OCI-LY3 (cell line): ENCODE results near the gene SLC37A1.

ENCODE experiments used
- H2AFZ ChIP-seq: fragments of 200-600, 300-600 bp; shearing (Covaris generic); 2 replicates; pipeline ENCODE4 v1.6.0; 2014; ENCODE audit warnings: antibody characterized with exemption, low read depth, low read length
- H3K27ac ChIP-seq: fragments of 200-600, 300-600 bp; sonication (generic); 2 replicates; pipeline ENCODE4 v1.5.1; 2014; ENCODE audit warnings: mild to moderate bottlenecking, low read length, moderate library complexity, mixed read lengths
- H3K27me3 ChIP-seq: fragments of 200-600, 300-600 bp; sonication (generic); 2 replicates; pipeline ENCODE4 v1.6.1; 2014; ENCODE audit warnings: low read depth, low read length, mixed read lengths
- H3K36me3 ChIP-seq: fragments of 200-600, 300-600 bp; sonication (generic); replicated peaks from 2 replicates; pipeline ENCODE3; 2014; ENCODE audit warnings: low read depth, low read length, mixed read lengths
- H3K4me1 ChIP-seq: fragments of 300-600, 200-600 bp; sonication (generic); 2 replicates; pipeline ENCODE4 v1.6.1; 2014; ENCODE audit warnings: low read length, mixed read lengths
- H3K4me2 ChIP-seq: fragments of 200-600, 300-600 bp; sonication (generic); 2 replicates; pipeline ENCODE4 v1.6.1; 2014; ENCODE audit warnings: low read length, mixed read lengths
- H3K4me3 ChIP-seq: fragments of 300-600, 200-600 bp; sonication (generic); 2 replicates; pipeline ENCODE4 v1.5.1; 2014; ENCODE audit warnings: antibody characterized with exemption, mild to moderate bottlenecking, low read length, moderate library complexity
- H3K79me2 ChIP-seq: fragments of 300-600, 200-600 bp; shearing (Covaris generic); 2 replicates; pipeline ENCODE4 v1.6.1; 2014; ENCODE audit warnings: mild to moderate bottlenecking, low read length, mixed read lengths
- H3K9ac ChIP-seq: fragments of 300-600, 200-600 bp; shearing (Covaris generic); 2 replicates; pipeline ENCODE4 v1.6.0; 2014; ENCODE audit warnings: mild to moderate bottlenecking, low read length, moderate library complexity
- H3K9me3 ChIP-seq: fragments of 200-600, 300-600 bp; shearing (Covaris generic); 2 replicates; pipeline ENCODE4 v1.6.1; 2014; ENCODE audit warnings: low read length, mixed read lengths; ENCODE audit not compliant: insufficient read depth
- H4K20me1 ChIP-seq: fragments of 200-600, 300-600 bp; sonication (generic); 2 replicates; pipeline ENCODE4 v1.6.1; 2016; ENCODE audit warnings: low read length, mixed read lengths; ENCODE audit not compliant: insufficient read depth
- EZH2phosphoT487 ChIP-seq: fragments of 200-600 bp; shearing (Covaris generic); IDR thresholded peaks from 2 replicates; pipeline ENCODE4 v1.6.1; 2018; ENCODE audit warnings: antibody characterized with exemption, mixed run types, low read depth
- TF ChIP-seq, protein P1 (sequence below): fragments of 200-600, 300-600 bp; sonication (generic); IDR thresholded peaks from 2 replicates; pipeline ENCODE4 v1.5.1; 2014; ENCODE audit warnings: antibody characterized with exemption, low read length, low read depth

SLC37A1 gene

DNA sequence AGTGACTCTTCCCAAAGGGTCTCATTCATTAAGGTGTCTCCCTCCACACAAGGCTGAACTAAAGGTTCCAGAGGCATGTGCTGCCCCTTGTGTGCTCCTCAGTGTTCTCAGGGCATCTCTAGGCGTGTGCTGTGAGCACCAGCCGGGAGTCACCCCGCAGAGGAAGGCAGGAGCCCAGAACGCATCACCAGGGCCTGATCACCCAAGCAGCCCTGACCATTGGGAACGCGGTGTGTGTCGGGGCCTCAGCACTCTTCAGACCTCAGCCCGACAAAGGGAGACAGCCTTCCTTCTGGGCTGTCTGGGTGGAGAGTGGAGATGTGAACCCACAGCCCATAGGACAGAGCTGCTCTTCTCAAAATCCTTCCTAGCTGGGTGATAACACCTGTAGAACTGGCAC, 9.1 kb downstream of the SLC37A1 start:
- H4K20me1 ChIP-seq = no peaks in the 10 kb centered on the region
- peaks cover 49% of the 10 kb centered on the region for H3K36me3 ChIP-seq
- H3K4me2 ChIP-seq = no peak overlapping the region
- peaks cover 37% of the 10 kb centered on the region for H3K4me1 ChIP-seq
- H3K27me3 ChIP-seq = no peaks in the 10 kb centered on the region
- no peak overlapping the region for H3K27ac ChIP-seq
- H3K9me3 ChIP-seq = no peaks in the 10 kb centered on the region
- H3K4me3 ChIP-seq = no peak overlapping the region
- H2AFZ ChIP-seq = no peak overlapping the region
- TF ChIP-seq, protein P1, sequence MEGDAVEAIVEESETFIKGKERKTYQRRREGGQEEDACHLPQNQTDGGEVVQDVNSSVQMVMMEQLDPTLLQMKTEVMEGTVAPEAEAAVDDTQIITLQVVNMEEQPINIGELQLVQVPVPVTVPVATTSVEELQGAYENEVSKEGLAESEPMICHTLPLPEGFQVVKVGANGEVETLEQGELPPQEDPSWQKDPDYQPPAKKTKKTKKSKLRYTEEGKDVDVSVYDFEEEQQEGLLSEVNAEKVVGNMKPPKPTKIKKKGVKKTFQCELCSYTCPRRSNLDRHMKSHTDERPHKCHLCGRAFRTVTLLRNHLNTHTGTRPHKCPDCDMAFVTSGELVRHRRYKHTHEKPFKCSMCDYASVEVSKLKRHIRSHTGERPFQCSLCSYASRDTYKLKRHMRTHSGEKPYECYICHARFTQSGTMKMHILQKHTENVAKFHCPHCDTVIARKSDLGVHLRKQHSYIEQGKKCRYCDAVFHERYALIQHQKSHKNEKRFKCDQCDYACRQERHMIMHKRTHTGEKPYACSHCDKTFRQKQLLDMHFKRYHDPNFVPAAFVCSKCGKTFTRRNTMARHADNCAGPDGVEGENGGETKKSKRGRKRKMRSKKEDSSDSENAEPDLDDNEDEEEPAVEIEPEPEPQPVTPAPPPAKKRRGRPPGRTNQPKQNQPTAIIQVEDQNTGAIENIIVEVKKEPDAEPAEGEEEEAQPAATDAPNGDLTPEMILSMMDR = no peak
- no peak for TF ChIP-seq EZH2phosphoT487
- no peak overlapping the region for H3K9ac ChIP-seq
- H3K79me2 ChIP-seq = no peaks in the 10 kb centered on the region

DNA sequence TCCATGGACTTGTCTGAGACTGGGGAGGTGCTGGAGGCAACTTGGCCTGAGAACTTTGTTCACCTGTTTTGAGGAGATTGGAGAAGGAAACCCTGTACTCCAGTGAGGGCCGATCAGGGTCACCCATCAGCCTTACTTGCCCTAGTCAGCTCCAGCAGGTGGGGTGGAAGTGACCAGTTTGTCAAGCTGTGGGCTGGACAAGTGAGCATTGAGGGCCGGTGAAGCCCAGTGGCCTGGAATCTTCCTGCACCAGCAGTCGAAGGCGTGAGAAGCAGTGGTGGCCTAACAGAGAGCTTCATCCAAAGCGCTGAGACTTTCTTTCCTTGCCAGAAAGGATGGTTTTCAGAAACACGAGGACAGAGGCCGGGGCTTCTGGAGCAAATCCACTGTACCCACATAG, 9.6 kb downstream of the SLC37A1 start:
- Histone ChIP-seq H3K4me3 (no peak overlapping the region), H3K4me2 (no peak overlapping the region), H3K4me1 (peaks cover 41% of the 10 kb centered on the region), H3K9ac (no peak overlapping the region), H3K79me2 (no peaks in the 10 kb centered on the region), H3K36me3 (peaks cover 47% of the 10 kb centered on the region), H2AFZ (no peak overlapping the region), H3K9me3 (no peaks in the 10 kb centered on the region), H3K27me3 (no peaks in the 10 kb centered on the region), H4K20me1 (no peaks in the 10 kb centered on the region), H3K27ac (no peak overlapping the region)
- TF ChIP-seq, protein P1 = no peak
- TF ChIP-seq EZH2phosphoT487 = no peak

DNA sequence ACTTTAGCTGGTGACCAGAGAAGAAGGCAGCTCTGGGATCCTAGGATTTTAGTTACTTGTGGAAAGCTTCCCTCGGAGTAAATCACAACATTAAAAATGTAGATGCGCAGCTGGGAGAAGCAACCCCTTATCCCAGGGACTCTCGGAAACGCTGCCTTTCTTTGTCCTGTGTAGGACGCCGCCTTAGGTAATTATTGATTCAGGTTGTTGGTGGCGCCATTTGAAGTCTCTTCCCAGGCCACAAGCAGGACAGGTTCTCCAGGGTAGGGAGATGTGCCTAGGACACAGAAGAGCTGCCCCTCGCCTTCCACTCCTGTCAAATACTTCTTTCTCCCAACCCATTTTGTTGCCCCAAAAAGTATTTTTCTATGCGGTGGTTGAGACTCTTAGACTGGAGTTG, 10.3 kb downstream of the SLC37A1 start:
- H3K9ac ChIP-seq = no peak overlapping the region
- H3K36me3 ChIP-seq = peaks cover 43% of the 10 kb centered on the region
- no peak overlapping the region for H3K27ac ChIP-seq
- peak overlapping the region; percentile 69; the same call in 1 of the 2 replicates for H3K4me3 ChIP-seq
- H3K79me2 ChIP-seq = no peaks in the 10 kb centered on the region
- H3K4me2 ChIP-seq = peak overlapping the region; percentile 89
- H3K4me1 ChIP-seq = peaks cover 43% of the 10 kb centered on the region
- H3K9me3 ChIP-seq = no peaks in the 10 kb centered on the region
- no peak overlapping the region for H2AFZ ChIP-seq
- no peaks in the 10 kb centered on the region for H4K20me1 ChIP-seq
- no peaks in the 10 kb centered on the region for H3K27me3 ChIP-seq
- TF ChIP-seq EZH2phosphoT487 = no peak
- TF ChIP-seq, protein P1 = no peak

DNA sequence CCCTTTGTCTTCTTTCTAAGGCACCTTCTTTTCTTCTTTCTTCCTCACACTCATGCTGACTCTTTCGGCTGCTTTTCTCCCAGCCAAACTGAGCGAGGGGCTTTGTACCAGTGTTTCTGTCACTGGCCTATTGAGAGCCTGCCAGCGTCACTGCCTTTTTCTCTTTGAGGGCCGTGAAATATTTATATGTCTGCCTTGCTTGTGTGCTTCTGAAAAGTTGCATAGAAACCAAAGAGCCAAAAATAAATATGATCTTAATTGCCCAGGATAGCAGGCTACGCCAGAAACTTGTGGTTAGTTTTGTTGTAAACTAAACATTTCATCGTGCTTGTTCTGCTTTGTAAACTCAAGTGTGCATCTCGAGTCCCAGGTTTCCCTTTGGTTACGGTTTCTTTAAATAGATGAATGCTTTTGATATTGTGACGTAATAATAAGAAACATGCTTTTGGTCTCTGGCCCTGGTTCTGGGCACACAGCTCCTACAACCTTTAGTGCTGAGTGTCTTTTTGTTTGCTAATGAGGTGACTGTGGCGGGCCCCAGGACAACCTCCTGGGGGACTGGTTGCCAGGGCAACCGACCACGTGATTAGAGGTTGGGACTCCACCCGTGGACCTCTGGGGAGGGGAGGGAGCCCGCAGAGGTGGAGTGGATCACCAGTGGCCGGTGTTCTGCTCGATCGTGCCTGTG, 10.8 kb downstream of the SLC37A1 start:
- TF ChIP-seq, protein P1 = no peak
- TF ChIP-seq EZH2phosphoT487 = no peak
- Histone ChIP-seq H3K27ac (no peak overlapping the region), H3K79me2 (no peaks in the 10 kb centered on the region), H3K27me3 (no peaks in the 10 kb centered on the region), H3K36me3 (peaks cover 40% of the 10 kb centered on the region), H2AFZ (no peak overlapping the region), H3K4me3 (peak overlapping the region; percentile 69), H4K20me1 (no peaks in the 10 kb centered on the region), H3K9ac (peak overlapping the region; percentile 34; the same call in 1 of the 2 replicates), H3K9me3 (no peaks in the 10 kb centered on the region), H3K4me1 (peaks cover 43% of the 10 kb centered on the region), H3K4me2 (peak overlapping the region; percentile 89)
